Renal cortical epithelial cell (primary cell): ENCODE results near the gene MAGEH1. TPM values are rescaled to one million over a fixed set of nuclear protein-coding genes. Genes with fewer than 3 reads are reported as not detected.

ENCODE experiments used
- DNase-seq: peaks from one replicate; pipeline ENCODE4 v3.0.0-alpha.2; 2011; ENCODE audit warnings: low read depth
- total RNA-seq: library from RNA; depleted of rRNA; stranded (reverse); fragments of >200 nt; gene quantifications from 2 replicates; pipeline ENCODE4 v1.2.3, GENCODE V29; 2014

MAGEH1 gene
- total RNA-seq, 1 donor from 2014 or later, result 19.7 TPM

DNA sequence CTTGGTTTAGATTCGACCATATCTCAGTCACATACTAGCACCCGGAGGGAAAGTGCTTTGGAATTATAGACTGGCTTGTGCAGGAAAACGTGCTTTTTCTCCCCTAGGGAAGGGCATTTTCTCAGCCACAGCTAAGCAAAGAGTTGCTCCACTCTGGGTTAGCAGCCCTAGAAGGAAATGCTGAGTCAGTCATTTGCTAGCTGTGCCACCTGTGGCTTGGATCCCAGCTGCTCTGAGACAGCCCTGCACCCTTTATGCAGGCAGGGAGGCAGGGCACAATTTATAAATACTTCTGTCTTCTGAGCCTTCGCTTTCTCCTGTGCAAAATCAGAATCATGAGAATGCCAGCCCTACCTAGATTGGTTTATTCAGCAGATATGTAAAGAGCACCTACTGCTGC lies 39.0 kb downstream of the MAGEH1 start:
- peak; percentile 1 for DNase-seq

Other genes with a start within 250 kb of the MAGEH1 start
- not detected in 2 replicates for gene PAGE5, start 231.8 kb upstream of the MAGEH1 start, total RNA-seq
- gene PAGE3, start 187.2 kb upstream of the MAGEH1 start, total RNA-seq, result not detected in 2 replicates
- 1.0 and 4.5 TPM in 2 replicates for gene USP51, start 37.7 kb downstream of the MAGEH1 start, total RNA-seq
- not detected in 2 replicates for gene FOXR2, start 171.3 kb downstream of the MAGEH1 start, total RNA-seq